Spleen (tissue), 7 donors: Measurements from ENCODE around the gene COA1.

Source experiments
- CTCF ChIP-seq, 11 experiments: fragments of 200-600 bp in 7 of 11; fragments of 450-650 bp in 4 of 11; sonication (generic) in 4 of 11; IDR thresholded peaks in 8 of 11; conservative IDR thresholded peaks in 3 of 11; 1 replicate in 7 of 11; 2 replicates in 4 of 11; pipeline versions ENCODE4 v1.4.0 to v1.8.0; 2016 to 2021; ENCODE audit warnings: antibody characterized with exemption in 11 of 11, inconsistent platforms in 4 of 11, mild to moderate bottlenecking in 1 of 11
- POLR2A ChIP-seq, 3 donors: fragments of 450-650 bp; IDR thresholded peaks; one replicate each; pipeline ENCODE4 v1.5.1; 2017; ENCODE audit warnings: antibody characterized with exemption in 3 of 3, mild to moderate bottlenecking in 1 of 3
- POLR2AphosphoS5 ChIP-seq, 3 donors: sonication (generic); formaldehyde crosslinking; IDR thresholded peaks; one replicate each; pipeline ENCODE4 v1.5.1; 2017; ENCODE audit warnings: antibody characterized with exemption in 3 of 3
- donor health status: DM: no; HTN: no; CAD: no; lungs with moderate emphysema.
- donor health status: DM: no; HTN: no; CAD: no.
- donor health status: DM: no; HTN: no; CAD: no.

- TF ChIP-seq POLR2A (IDR thresholded peaks at IDR 0.05) = no peak
- no peak for TF ChIP-seq CTCF (IDR thresholded peaks at IDR 0.05 in 8 of 11, conservative IDR thresholded peaks at IDR 0.05 in 3 of 11)
- TF ChIP-seq POLR2AphosphoS5 (IDR thresholded peaks at IDR 0.05) = no peak
These were observed 138.3 kb downstream of the COA1 start for GRCh38 chr7:43590862-43591557.
